Erythroblast (primary cell): ENCODE data around the gene TRH.

ENCODE experiments used
- GATA1 ChIP-seq: IDR thresholded peaks from 2 replicates; pipeline ENCODE4 v1.6.1; 2011; ENCODE audit warnings: low read depth, mild to moderate bottlenecking, control low read depth, low read length, moderate library complexity
- POLR2A ChIP-seq: IDR thresholded peaks from 2 replicates; pipeline ENCODE4 v1.6.1; 2011; ENCODE audit warnings: mild to moderate bottlenecking, low read length

- TF ChIP-seq POLR2A (no peak), GATA1 (no peak)
These were observed 29.8 kb upstream of the TRH start for GRCh38 chr3:129944709-129945108.
